ENCODE data around the gene LIPC.

Gene LIPC

GRCh38 chr15:58431221-58432149, at the start of gene LIPC:
LIPC (plus strand) TSS chr15:58431991; CDS start chr15:58432033, 42 bp downstream.
- no peak for DNase-seq

- DNase-seq: peak; percentile 72
Measured at GRCh38 chr15:58383876-58384275, 47.9 kb upstream of the LIPC start.

- DNase-seq: no peak
Measured at GRCh38 chr15:58384667-58385066, 47.1 kb upstream of the LIPC start.

GRCh38 chr15:58386081-58386480, 45.7 kb upstream of the LIPC start:
- DNase-seq: no peak

GRCh38 chr15:58386641-58387040, 45.1 kb upstream of the LIPC start:
- DNase-seq: no peak

- DNase-seq: no peak
Measured at GRCh38 chr15:58387130-58387529, 44.7 kb upstream of the LIPC start.

GRCh38 chr15:58388211-58388610, 43.6 kb upstream of the LIPC start:
- no peak for DNase-seq

- no peak for DNase-seq
Measured at GRCh38 chr15:58390118-58390517, 41.7 kb upstream of the LIPC start.

- DNase-seq: no peak
Measured at GRCh38 chr15:58390655-58391054, 41.1 kb upstream of the LIPC start.

- DNase-seq: no peak
Measured at GRCh38 chr15:58391088-58391487, 40.7 kb upstream of the LIPC start.

GRCh38 chr15:58392141-58392540, 39.6 kb upstream of the LIPC start:
- no peak for DNase-seq

GRCh38 chr15:58392611-58393161, 39.1 kb upstream of the LIPC start:
- no peak for DNase-seq

GRCh38 chr15:58393241-58393662, 38.5 kb upstream of the LIPC start:
- DNase-seq: no peak

- no peak for DNase-seq
Measured at GRCh38 chr15:58396181-58396580, 35.6 kb upstream of the LIPC start.

- DNase-seq: no peak
Measured at GRCh38 chr15:58398071-58398470, 33.7 kb upstream of the LIPC start.

GRCh38 chr15:58398643-58399042, 33.1 kb upstream of the LIPC start:
- no peak for DNase-seq

GRCh38 chr15:58399739-58400138, 32.1 kb upstream of the LIPC start:
- no peak for DNase-seq

GRCh38 chr15:58401276-58401675, 30.5 kb upstream of the LIPC start:
- no peak for DNase-seq

GRCh38 chr15:58401991-58402649, 29.7 kb upstream of the LIPC start:
- no peak for DNase-seq

GRCh38 chr15:58403581-58403980, 28.2 kb upstream of the LIPC start:
- DNase-seq: no peak

GRCh38 chr15:58404020-58404419, 27.8 kb upstream of the LIPC start:
- DNase-seq: no peak

GRCh38 chr15:58404722-58405121, 27.1 kb upstream of the LIPC start:
- DNase-seq: no peak

- DNase-seq: no peak
Measured at GRCh38 chr15:58405865-58406264, 25.9 kb upstream of the LIPC start.

- no peak for DNase-seq
Measured at GRCh38 chr15:58406811-58407210, 25.0 kb upstream of the LIPC start.

All from stimulated activated CD8-positive, alpha-beta memory T cell treated with anti-CD3 and anti-CD28 coated beads, Interleukin-4, amount 100 ng/mL, for 48 hours (primary cell).